SH-SY5Y (cell line): ENCODE measurements around the gene DENND4C.

Source experiments
- GATA2 ChIP-seq: IDR thresholded peaks from 2 replicates; pipeline ENCODE4 v1.6.1; 2011; ENCODE audit warnings: mild to moderate bottlenecking, low read depth, low read length
- GATA3 ChIP-seq: IDR thresholded peaks from 2 replicates; pipeline ENCODE4 v1.6.1; 2011; ENCODE audit warnings: low read depth, mild to moderate bottlenecking, low read length, moderate library complexity

- no peak for TF ChIP-seq GATA3
- no peak for TF ChIP-seq GATA2
Measured at GRCh38 chr9:19233344-19233743, 2.9 kb downstream of the DENND4C start.
